Measurements from ENCODE around the gene CPN2.

The CPN2 gene, protein sequence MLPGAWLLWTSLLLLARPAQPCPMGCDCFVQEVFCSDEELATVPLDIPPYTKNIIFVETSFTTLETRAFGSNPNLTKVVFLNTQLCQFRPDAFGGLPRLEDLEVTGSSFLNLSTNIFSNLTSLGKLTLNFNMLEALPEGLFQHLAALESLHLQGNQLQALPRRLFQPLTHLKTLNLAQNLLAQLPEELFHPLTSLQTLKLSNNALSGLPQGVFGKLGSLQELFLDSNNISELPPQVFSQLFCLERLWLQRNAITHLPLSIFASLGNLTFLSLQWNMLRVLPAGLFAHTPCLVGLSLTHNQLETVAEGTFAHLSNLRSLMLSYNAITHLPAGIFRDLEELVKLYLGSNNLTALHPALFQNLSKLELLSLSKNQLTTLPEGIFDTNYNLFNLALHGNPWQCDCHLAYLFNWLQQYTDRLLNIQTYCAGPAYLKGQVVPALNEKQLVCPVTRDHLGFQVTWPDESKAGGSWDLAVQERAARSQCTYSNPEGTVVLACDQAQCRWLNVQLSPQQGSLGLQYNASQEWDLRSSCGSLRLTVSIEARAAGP

GRCh38 chr3:194351080-194351672 lies at the start of gene CPN2:
TSS of gene CPN2 (minus strand) at chr3:194351328. CDS start at chr3:194342702, 8,626 bp downstream.
- DNase-seq (ENCODE audit: low read depth), result no peak

GRCh38 chr3:194399874-194400411 lies 48.8 kb upstream of the CPN2 start:
- no peak for DNase-seq (ENCODE audit: low read depth)

DNA sequence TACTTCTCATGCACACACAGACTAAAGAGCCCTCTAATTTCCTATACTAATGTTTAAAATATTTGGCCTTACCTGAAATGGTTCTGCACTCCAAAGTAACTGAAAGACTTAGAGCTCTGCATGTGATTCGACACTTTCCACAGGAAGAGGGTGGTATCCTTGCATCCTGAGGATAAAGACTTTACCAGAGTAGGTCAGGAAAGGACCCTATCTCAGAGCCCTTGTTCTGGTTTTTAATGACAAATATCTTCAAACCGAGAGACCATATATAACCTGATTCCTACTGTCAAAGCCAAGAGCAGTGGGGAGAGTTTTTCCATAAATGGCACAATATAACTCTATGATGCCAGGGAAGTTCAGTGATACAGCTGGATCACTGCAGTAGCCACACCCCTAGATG lies 48.0 kb upstream of the CPN2 start, which contains the start of gene GP5:
Gene GP5, minus strand, starts transcription at position 101 of the 400 bp plus-strand sequence. CDS start 984 bp downstream, outside the sequence.
- DNase-seq (ENCODE audit: low read depth), result no peak

DNA sequence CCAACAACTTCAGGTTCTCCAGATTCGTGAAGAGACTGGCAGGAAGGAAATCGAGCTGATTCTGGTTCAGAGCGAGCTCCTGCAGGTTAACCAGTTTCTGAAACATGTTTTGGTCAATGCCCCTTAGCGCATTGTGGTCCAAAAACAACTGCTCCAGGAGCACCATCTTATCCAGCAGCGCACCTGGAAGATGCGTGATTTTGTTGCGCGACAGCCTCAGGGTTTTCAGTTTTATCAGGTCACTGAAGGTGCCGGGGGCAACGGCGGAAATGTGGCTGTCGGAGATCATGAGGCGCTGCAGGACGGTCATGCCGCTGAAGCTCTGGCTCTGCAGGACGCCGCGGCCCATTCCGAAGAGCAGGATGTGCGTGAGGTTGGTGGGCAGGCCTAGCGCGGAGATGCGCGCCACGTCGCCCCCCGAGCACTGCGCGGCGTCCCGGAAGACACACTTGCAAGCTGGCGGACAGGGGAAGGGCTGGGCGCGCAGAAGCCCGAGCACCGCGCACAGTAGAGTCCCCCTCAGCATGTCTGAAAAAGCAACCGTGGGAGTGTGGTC lies 46.7 kb upstream of the CPN2 start:
- no peak for DNase-seq (ENCODE audit: low read depth)

- no peak for DNase-seq (ENCODE audit: low read depth)
Observed at GRCh38 chr3:194396859-194397756, 46.0 kb upstream of the CPN2 start.

DNA sequence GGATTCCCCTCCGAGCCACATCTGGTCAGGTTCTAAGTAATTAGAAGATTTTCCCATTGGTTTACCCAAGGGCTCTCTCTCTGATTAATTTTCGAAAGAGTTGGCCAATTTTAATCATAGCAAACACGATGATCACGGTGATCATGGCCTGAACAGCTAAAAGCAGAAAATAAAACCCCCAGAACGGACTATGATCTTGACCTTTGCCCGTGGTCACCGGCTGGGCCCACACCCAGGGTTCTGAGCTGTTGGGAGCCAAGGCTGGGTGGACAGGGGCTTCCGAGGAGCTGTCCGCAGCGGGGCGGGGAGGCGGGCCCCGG lies 45.4 kb upstream of the CPN2 start:
- DNase-seq (ENCODE audit: low read depth), result no peak

DNA sequence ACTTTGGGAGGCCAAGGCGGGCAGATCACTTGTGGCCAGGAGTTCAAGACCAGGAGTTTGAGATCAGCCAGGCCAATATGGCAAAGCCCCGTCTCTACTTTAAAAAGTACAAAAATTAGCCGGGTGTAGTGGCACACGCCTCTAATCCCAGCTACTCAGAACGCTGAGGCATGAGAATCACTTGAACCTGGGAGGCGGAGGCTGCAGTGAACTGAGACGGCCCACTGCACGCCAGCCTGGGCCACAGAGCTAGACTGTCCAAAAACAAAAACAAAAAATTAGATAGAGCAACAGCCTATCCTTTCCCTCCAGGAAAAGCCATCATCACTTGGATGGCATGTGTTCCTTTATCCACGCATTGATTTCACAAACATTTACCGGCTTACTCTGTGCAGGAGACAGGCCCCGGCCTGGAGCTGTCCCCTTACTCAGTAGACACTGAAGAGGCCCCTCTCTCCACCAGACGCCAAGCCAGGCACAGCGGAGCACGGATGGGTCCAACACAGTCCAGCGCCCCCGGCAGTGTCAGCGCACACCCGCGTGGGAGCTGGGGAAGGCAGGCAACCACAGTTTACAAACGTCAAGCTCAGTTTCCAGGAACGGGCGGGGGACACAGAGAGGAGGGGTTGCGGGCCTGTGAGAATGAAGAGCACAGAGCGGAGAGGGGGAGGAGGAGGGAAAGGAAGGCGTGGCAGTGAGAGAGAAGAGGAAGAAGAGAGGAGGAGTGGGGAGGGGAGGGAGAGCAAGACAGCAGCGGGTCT lies 44.8 kb upstream of the CPN2 start:
- DNase-seq (ENCODE audit: low read depth), result peak; percentile 10

DNA sequence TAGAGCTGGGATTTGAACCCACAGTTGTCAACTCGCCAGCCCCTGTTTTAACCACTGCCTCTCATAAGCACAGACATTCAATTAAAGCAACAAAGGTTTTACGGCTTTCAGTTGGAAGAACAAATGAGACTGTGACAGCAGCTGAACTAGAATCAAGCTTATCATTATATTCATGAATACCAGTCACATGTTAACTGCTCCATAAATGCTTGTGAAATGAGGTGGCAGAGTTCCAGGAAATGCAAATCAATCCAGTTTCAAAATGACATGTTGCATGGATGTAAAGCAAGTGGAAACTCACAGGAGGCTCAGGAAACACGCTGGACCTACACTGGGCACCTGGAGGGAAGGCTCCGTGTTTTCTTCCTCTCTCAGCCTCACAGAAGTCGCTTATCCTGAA lies 44.1 kb upstream of the CPN2 start:
- DNase-seq (ENCODE audit: low read depth), result no peak

GRCh38 chr3:194392576-194392975 lies 41.4 kb upstream of the CPN2 start:
- DNase-seq (ENCODE audit: low read depth), result no peak

GRCh38 chr3:194390835-194391234 lies 39.7 kb upstream of the CPN2 start:
- DNase-seq (ENCODE audit: low read depth), result no peak

GRCh38 chr3:194389269-194389668 lies 38.1 kb upstream of the CPN2 start:
- DNase-seq (ENCODE audit: low read depth), result no peak

DNA sequence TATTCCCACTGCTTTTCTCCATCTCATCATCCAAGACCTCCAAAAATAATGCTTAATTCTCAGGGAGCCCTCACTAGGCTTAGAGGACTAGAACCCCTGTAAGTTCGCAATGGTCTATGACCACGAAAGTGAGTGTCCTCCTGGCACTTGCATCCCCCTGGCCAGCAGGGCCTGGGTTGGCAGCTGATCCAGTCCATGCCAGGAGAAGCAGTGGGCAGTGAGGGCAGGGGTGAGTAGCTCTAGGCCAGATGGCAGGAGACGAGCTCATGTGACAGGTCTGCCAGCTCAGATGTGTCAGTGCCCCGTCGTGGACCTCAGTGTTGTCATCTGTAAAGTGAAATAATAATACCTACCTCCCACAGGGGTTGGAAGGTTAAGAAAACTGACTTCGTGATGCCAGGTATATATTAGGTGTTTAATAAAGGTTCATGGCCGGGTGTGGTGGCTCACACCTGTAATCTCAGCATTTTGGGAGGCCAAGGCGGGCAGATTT lies 36.8 kb upstream of the CPN2 start:
- DNase-seq (ENCODE audit: low read depth), result no peak

GRCh38 chr3:194387276-194387675 lies 36.1 kb upstream of the CPN2 start:
- DNase-seq (ENCODE audit: low read depth), result no peak

GRCh38 chr3:194386648-194387047 lies 35.5 kb upstream of the CPN2 start:
- DNase-seq (ENCODE audit: low read depth), result no peak

- DNase-seq (ENCODE audit: low read depth), result no peak
Observed at GRCh38 chr3:194386066-194386465, 34.9 kb upstream of the CPN2 start.

DNA sequence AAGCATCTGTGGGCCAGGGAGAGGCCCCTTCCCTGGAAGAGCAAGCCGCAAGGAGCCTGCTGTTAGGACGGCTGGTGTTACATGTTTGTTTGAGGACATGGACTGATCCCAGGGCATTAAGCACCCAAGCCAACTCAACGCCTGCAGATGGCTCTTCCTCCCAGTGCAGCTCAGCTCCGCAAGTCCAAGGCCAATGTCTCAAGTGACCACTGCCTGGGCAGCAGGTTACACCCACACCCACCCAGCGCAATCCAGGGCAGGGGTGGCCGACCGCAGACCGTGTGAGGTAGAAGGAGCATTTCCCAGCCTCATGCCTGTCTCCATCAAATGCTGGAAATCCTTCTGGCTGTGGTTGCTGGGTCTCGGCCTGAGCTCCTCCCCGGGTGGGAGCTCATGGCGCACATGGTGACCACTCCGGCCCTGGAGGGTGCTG lies 33.5 kb upstream of the CPN2 start:
- DNase-seq (ENCODE audit: low read depth), result no peak

DNA sequence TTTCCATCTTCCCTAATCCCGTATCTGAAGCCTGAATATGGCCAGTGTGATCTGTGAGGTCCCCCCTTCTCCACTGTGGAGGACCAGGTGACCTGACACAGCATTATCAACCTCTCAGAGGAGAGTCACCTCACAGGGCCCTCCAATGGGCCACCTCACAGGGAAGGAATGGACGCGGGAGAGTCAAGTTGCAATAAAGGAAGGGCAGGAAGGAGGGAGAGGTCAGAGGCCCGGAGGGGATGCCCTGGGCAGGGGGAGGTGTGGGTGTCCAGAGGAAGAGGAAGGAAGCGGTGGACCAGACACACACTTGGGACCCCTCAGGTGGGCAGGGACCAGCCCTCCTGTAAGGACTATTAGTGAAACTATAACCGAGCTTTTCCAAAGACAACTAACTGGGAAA lies 33.0 kb upstream of the CPN2 start:
- DNase-seq (ENCODE audit: low read depth), result no peak

DNA sequence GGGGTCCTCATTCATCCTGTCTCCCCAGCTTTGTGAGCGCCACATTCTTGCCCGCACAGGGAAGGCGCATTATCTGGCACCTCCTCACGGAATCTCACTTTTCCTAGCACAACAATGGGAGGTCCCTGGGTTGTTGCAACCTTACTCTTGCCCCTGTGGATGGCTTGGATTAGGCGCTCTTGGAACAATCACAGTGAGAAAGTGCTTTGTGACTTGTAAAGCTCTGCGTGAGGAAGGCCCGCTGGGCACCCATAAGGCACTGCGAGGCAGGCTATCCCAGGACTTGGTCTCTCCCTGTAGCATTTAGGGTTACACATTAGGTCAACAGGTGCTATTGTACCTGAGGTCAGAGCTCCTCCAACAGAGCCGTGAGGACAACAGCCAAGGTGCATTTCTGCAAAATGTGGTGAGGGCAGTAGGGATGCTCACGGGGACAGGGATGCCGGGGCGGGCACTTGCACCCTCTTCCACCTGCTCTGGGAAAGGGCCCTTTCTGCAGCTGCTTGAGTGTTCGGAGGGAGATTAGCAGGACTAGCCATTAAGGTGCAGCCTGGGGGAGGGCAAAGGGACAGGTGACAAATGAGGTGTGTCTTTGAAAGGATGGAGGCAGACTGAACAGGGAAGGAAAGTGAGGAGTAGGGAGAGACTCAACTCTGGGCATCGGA lies 32.3 kb upstream of the CPN2 start:
- DNase-seq (ENCODE audit: low read depth), result no peak

DNA sequence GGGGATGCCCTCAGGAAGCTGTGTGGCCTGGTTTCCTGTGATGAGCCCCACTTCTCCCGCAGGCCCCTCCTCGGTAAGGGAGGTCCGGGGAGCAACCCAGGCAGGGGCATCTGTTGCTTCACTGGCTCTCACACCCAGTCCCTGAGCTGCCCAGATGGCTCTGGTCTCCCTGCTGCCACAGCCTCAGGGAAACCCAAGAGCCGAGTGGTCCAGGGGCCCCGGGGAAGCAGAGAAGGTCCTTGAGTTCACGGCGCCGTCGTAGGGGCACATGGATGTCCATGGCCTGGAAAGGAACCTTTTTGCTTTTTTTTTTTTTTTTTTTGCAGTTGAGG lies 31.7 kb upstream of the CPN2 start:
- DNase-seq (ENCODE audit: low read depth), result no peak

GRCh38 chr3:194382196-194382891 lies 31.2 kb upstream of the CPN2 start:
- no peak for DNase-seq (ENCODE audit: low read depth)

All from GM04504 (cell line).